Measurements from ENCODE around the gene ALDH3A1. TPM values are rescaled to one million over a fixed set of nuclear protein-coding genes. Genes with fewer than 3 reads are reported as not detected.

Gene ALDH3A1
- total RNA-seq, 1 donor from 2014 or later, result 1.0 TPM

DNA sequence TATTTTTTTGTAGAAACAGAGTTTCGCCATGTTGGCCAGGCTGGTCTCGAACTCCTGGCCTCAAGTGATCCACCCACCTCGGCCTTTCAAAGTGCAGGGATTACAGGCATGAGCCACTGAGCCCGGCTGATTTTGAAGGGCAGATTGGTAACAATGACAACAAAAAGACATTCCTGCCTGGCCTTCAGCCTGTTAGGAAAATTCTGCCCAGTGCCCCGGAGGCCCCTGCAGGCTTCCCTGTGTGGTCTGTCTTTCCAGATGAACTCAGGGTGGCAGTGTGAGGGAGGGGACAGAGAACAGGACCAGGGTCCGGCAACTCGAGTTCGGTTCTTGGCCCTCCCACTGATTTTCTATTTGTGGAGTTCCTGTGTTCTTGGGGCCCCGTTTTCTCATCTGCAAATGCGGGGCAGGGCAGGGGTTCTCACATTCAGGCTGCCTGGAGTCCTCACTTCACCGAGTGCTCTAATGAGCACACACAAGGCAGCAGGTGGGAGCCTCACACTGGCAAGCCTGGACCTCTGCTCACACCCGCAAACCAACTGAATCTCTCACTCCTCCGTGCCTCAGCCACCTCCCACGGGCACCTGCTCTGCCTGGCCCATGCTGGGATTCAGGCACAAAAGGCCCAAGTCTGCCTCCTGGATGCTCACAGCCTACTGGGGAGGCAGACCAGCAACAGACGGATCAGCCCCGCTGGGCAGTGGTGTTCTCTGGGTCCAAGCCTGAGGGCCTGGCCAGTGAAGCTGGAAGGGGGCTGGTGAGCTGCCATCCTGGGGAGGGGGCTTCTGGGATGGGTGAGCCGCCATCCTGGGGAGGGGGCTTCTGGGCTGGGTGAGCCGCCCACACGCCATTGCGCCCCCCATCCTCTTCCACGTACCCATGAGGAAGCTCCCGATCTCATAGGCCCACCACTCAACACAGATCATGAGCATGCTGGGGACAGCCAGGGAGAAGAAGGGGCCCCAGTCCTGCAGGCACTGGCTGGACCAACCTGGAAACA lies 42.0 kb downstream of the ALDH3A1 start:
- no peak for DNase-seq (ENCODE audit: low spot score, unreplicated experiment)
- H3K4me3 Mint-ChIP-seq (ENCODE audit: low read depth), result no peak overlapping the region
- H3K27me3 Mint-ChIP-seq, result no peaks in the 10 kb centered on the region
- H3K4me1 Mint-ChIP-seq (ENCODE audit: low read depth), result peaks cover 13% of the 10 kb centered on the region
- no peaks in the 10 kb centered on the region for H3K9me3 Mint-ChIP-seq (ENCODE audit: low read depth)
- H3K36me3 Mint-ChIP-seq (ENCODE audit: insufficient read depth), result no peaks in the 10 kb centered on the region
- TF ChIP-seq, protein P1, sequence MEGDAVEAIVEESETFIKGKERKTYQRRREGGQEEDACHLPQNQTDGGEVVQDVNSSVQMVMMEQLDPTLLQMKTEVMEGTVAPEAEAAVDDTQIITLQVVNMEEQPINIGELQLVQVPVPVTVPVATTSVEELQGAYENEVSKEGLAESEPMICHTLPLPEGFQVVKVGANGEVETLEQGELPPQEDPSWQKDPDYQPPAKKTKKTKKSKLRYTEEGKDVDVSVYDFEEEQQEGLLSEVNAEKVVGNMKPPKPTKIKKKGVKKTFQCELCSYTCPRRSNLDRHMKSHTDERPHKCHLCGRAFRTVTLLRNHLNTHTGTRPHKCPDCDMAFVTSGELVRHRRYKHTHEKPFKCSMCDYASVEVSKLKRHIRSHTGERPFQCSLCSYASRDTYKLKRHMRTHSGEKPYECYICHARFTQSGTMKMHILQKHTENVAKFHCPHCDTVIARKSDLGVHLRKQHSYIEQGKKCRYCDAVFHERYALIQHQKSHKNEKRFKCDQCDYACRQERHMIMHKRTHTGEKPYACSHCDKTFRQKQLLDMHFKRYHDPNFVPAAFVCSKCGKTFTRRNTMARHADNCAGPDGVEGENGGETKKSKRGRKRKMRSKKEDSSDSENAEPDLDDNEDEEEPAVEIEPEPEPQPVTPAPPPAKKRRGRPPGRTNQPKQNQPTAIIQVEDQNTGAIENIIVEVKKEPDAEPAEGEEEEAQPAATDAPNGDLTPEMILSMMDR (IDR thresholded peaks at IDR 0.05; ENCODE audit: unreplicated experiment), result no peak
- H3K27ac Mint-ChIP-seq, result no peak overlapping the region

GRCh38 chr17:19705201-19705600 lies 42.9 kb downstream of the ALDH3A1 start:
- Mint-ChIP-seq H3K27me3 (no peaks in the 10 kb centered on the region), H3K36me3 (ENCODE audit: insufficient read depth) (no peaks in the 10 kb centered on the region)
- TF ChIP-seq, protein P1 (IDR thresholded peaks at IDR 0.05; ENCODE audit: unreplicated experiment), result no peak

GRCh38 chr17:19703828-19704613 lies 44.1 kb downstream of the ALDH3A1 start:
- Mint-ChIP-seq H3K4me1 (ENCODE audit: low read depth) (peaks cover 13% of the 10 kb centered on the region), H3K9me3 (ENCODE audit: low read depth) (no peaks in the 10 kb centered on the region), H3K36me3 (ENCODE audit: insufficient read depth) (no peaks in the 10 kb centered on the region), H3K4me3 (ENCODE audit: low read depth) (no peak overlapping the region), H3K27me3 (no peaks in the 10 kb centered on the region), H3K27ac (peak overlapping the region; percentile 64)
- DNase-seq (ENCODE audit: low spot score, unreplicated experiment), result no peak
- TF ChIP-seq, protein P1 (IDR thresholded peaks at IDR 0.05; ENCODE audit: unreplicated experiment), result no peak

More at GRCh38 chr17:19705201-19705600, 42.9 kb downstream of the ALDH3A1 start:
- Mint-ChIP-seq H3K4me1 (ENCODE audit: low read depth) (peaks cover 13% of the 10 kb centered on the region), H3K27ac (no peak overlapping the region), H3K9me3 (ENCODE audit: low read depth) (no peaks in the 10 kb centered on the region), H3K4me3 (ENCODE audit: low read depth) (no peak overlapping the region)
- DNase-seq (ENCODE audit: low spot score, unreplicated experiment), result no peak

DNA sequence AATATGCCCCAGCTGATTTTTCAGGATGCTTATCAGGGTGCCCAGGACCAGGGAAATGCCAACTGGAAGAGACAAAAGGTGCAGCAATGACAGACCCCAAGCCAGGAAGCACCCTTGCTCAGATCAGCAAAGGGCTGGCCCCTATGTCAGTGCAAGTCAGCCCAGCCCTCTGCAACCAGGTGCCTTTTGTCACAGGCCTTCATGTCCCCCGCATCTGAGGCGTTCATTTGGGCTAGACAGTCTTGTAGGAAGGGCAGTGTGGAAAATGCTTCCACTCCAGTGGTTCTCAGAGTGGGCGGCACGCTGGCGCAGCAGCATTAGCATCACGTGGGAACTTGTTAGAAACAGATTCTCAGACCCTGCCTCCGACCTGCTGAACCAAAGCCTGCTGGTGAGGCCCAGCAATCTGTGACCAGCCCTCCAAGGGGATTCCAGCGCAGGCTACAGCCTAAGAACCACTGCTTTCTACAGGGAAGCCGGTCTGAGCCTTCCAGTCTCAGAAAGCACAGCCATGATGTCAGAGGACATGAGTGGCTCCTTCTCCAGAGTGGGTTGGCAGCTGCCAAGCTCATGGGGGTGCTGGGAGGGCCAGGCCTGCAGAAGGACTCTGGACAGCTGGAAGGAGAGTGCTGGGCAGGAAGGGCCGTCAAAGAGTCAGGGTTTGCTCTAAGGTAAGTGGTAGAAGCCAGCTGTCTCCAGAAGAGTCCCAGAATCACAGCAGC lies 44.8 kb downstream of the ALDH3A1 start:
- H3K9me3 Mint-ChIP-seq (ENCODE audit: low read depth), result no peaks in the 10 kb centered on the region
- TF ChIP-seq, protein P1 (IDR thresholded peaks at IDR 0.05; ENCODE audit: unreplicated experiment), result no peak
- H3K27ac Mint-ChIP-seq, result no peak overlapping the region
- no peak overlapping the region for H3K4me3 Mint-ChIP-seq (ENCODE audit: low read depth)
- H3K36me3 Mint-ChIP-seq (ENCODE audit: insufficient read depth), result no peaks in the 10 kb centered on the region
- H3K27me3 Mint-ChIP-seq, result no peaks in the 10 kb centered on the region
- peaks cover 13% of the 10 kb centered on the region for H3K4me1 Mint-ChIP-seq (ENCODE audit: low read depth)
- DNase-seq (ENCODE audit: low spot score, unreplicated experiment), result no peak

Measured in progenitor cell of endocrine pancreas (in vitro differentiated cells).